Fibroblast of the aortic adventitia (primary cell): ENCODE measurements around the gene DDTL. TPM values are rescaled to one million over a fixed set of nuclear protein-coding genes. Genes with fewer than 3 reads are reported as not detected.
A peak's percentile ranks its signal among the peaks of the same experiment; 100 is the strongest.
"Not testable (repeated sequence)": the region's sequence is repeated elsewhere in the genome, so short reads cannot be mapped to it uniquely, and the experiment has no call there.

Experiments used
- DNase-seq: peaks from one replicate; pipeline ENCODE4 v3.0.0-alpha.2; 2010; ENCODE audit warnings: low read depth
- H3K4me3 ChIP-seq: 2 replicates; pipeline ENCODE4 v1.5.1; 2011; ENCODE audit warnings: low read depth, mild to moderate bottlenecking, control low read depth, low read length, moderate library complexity
- CTCF ChIP-seq: IDR thresholded peaks from 2 replicates; pipeline ENCODE4 v1.5.1; 2011; ENCODE audit warnings: mild to moderate bottlenecking, low read length, control low read depth, inconsistent platforms; ENCODE audit not compliant: insufficient read depth
- total RNA-seq: library from RNA; depleted of rRNA; stranded (reverse); fragments of >200 nt; gene quantifications from 2 replicates; pipeline ENCODE4 v1.2.3, GENCODE V29; 2012; ENCODE audit warnings: low replicate concordance

Gene DDTL
- total RNA-seq, 1 donor: 0.81 TPM

GRCh38 chr22:23953485-23953884, 13.2 kb upstream of the DDTL start:
- H3K4me3 ChIP-seq, DNase-seq: not testable (repeated sequence)

GRCh38 chr22:23954193-23954990, 12.3 kb upstream of the DDTL start:
- not testable (repeated sequence) for H3K4me3 ChIP-seq, DNase-seq

GRCh38 chr22:23954991-23955305, 11.7 kb upstream of the DDTL start:
- not testable (repeated sequence) for H3K4me3 ChIP-seq, DNase-seq

- DNase-seq, H3K4me3 ChIP-seq: not testable (repeated sequence)
These were observed 10.8 kb upstream of the DDTL start for GRCh38 chr22:23955886-23956285.

- not testable (repeated sequence) for H3K4me3 ChIP-seq
- peak; percentile 78 for DNase-seq
- peak; percentile 79 for TF ChIP-seq CTCF
These were observed 10.3 kb upstream of the DDTL start for GRCh38 chr22:23956301-23956900.

- DNase-seq: not testable (repeated sequence)
- peak within 1 kb of the TSS; percentile 49 for H3K4me3 ChIP-seq
These were observed 5.5 kb upstream of the DDTL start, which contains the start of gene GSTT2B for GRCh38 chr22:23961084-23961771. Gene GSTT2B (minus strand): TSS chr22:23961195. CDS start chr22:23961131, 64 bp downstream.

GRCh38 chr22:23966094-23966493, 594 bp upstream of the DDTL start:
- not testable (repeated sequence) for H3K4me3 ChIP-seq, DNase-seq

GRCh38 chr22:23969071-23969470, 2.4 kb downstream of the DDTL start:
- TF ChIP-seq CTCF: no peak
- DNase-seq: no peak
- H3K4me3 ChIP-seq: no peak overlapping the region

- TF ChIP-seq CTCF: no peak
- H3K4me3 ChIP-seq: no peak overlapping the region
- DNase-seq: no peak
These were observed 3.5 kb downstream of the DDTL start for GRCh38 chr22:23970201-23970641.

- DNase-seq: no peak
- no peak overlapping the region for H3K4me3 ChIP-seq
- TF ChIP-seq CTCF: no peak
These were observed 4.3 kb downstream of the DDTL start for GRCh38 chr22:23970816-23971486.

GRCh38 chr22:23971927-23972326, 5.2 kb downstream of the DDTL start:
- not testable (repeated sequence) for DNase-seq, H3K4me3 ChIP-seq

GRCh38 chr22:23974345-23974744, 7.7 kb downstream of the DDTL start, which contains the start of gene DDT:
Gene DDT (minus strand): TSS chr22:23974441. CDS start chr22:23974414, 27 bp downstream.
- H3K4me3 ChIP-seq, DNase-seq: not testable (repeated sequence)

- not testable (repeated sequence) for DNase-seq, H3K4me3 ChIP-seq
These were observed 8.2 kb downstream of the DDTL start for GRCh38 chr22:23974836-23975352.
